HUDEP-2 (cell line): ENCODE measurements around the gene OLR1.
A peak's percentile ranks its signal among the peaks of the same experiment; 100 is the strongest.
"Not testable (repeated sequence)": the region's sequence is repeated elsewhere in the genome, so short reads cannot be mapped to it uniquely, and the experiment has no call there.

Experiments used
- DNase-seq, 76 experiments: peaks; one replicate each; lab custom pipeline; 2025; ENCODE audit not compliant: unreplicated experiment in 76 of 76; lab: John Stamatoyannopoulos, UW

The OLR1 gene

GRCh38 chr12:10191865-10192264, 19.9 kb upstream of the OLR1 start:
- DNase-seq: no peak

DNA sequence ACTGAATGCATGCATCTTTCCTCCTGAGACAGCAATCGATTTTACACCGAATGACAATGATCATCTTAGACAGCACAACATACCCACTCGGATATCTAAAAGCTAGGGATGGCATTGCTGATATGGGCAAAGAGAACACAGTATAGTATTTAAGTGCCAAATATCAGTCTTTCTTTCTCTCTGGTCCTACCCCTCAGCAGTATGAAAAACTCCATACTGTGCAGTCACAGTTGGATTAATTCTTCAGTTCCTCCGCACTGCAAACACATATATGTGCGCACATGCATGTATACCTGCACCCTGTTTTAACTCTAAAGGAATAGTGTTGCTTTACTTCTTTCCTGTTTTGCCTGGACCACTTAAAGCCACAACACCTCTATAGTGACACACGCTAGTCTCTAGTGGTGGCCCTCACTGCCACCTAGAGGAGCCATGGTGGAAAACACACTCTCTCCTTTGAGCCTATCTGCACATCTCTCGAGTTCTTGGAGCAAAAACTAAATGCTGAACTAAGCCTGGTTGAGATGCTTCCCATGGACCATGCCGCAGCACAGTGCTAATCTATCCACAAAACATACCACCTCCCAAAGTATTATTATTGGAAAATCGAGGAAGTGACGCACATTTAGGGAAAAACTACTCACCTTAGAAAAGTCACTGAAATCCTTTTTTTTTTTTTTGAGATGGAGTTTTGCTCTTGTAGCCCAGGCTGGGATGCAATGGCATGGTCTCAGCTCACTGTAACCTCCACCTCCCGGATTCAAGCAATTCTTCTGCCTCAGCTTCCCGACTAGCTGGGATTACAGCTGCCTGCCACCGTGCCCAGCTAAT, 18.8 kb upstream of the OLR1 start:
- peak in 26 of 76 experiments; percentile 1 to 42 (median 10) for DNase-seq

DNA sequence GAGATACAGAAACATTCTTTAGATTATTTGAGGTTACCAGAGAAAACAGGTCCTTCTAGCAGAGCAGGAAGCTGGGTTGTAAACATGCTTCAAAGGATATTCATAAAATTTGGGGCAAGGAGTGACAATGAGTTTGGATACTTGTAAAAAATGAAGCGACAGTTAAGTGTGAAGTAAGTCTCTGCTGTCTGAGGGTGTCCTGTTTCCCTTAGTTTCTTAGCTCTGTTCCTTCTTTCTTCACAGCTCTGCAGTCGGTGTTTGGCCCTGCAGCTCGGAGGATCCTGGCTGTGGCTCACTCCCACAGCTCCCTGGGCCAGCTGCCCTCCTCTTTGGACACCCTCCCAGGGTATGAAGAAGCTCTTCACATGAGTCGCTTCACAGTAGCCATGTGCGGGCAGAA, 17.7 kb upstream of the OLR1 start:
- no peak for DNase-seq

DNA sequence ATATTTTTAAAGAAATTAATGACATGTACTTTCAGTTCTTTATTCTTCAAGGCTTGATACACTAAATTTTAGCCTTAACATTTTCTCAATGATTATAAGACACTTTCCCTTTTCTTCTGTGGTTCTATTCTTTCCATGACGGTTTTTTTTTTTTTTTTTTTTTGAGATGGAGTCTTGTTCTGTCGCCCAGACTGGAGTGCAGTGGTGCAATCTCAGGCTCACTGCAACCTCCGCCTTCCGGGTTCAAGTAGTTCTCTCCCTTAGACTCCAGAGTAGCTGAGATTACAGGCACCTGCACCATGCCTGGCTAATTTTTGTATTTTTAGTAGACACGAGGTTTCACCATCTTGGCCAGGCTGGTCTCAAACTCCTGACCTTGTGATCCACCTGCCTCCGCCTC, 15.0 kb upstream of the OLR1 start:
- DNase-seq: not testable (repeated sequence)

DNA sequence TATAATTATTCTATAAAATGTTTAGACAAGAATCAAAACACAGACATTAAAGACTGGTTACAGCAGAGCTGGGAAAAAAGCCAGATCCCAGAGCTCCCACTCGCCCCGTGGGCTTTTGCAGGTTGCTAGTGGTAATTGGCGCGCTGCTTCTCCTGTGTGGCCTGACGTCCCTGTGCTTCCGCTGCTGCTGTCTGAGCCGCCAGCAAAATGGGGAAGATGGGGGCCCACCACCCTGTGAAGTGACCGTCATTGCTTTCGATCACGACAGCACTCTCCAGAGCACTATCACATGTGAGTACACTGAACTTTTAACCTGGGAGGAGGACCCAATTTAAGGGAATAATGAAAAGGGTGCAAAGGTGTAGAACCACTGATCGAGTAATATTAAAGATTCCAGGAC, 14.4 kb upstream of the OLR1 start:
- no peak for DNase-seq

GRCh38 chr12:10184261-10184843, 12.4 kb upstream of the OLR1 start:
- no peak for DNase-seq

DNA sequence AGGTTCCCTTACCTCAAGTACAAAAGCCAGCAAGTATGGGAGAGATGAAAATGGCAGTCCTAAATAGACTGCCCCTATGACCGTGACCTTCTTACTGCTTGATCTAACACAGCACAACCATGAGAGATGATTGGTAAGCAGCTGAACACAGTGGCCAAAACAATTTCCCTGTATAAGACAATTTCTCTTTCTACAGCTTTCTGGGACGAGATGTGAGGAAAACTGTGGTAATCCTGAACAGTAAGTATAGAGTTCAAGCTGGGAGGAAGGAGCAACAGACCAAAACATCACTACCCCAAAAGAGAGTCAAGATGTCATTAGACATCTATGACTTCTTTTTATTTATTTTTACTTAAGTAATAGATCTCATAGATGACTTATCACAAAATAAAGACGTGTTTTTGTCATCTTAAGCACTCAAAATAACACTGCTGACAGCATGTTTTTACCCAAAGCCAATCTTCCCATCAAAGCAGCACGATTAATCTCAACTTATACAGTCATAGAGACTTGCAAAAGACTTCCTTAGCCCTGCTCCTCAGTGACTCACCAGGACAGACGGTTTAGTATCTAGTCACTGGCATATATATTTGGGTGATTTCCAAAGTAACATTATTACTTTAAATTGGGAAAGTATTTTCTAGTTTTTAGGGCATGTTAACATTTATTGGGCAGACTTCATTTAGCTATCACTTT, 10.6 kb upstream of the OLR1 start:
- DNase-seq: no peak

- DNase-seq: no peak
Observed at GRCh38 chr12:10179776-10180181, 7.8 kb upstream of the OLR1 start.

DNA sequence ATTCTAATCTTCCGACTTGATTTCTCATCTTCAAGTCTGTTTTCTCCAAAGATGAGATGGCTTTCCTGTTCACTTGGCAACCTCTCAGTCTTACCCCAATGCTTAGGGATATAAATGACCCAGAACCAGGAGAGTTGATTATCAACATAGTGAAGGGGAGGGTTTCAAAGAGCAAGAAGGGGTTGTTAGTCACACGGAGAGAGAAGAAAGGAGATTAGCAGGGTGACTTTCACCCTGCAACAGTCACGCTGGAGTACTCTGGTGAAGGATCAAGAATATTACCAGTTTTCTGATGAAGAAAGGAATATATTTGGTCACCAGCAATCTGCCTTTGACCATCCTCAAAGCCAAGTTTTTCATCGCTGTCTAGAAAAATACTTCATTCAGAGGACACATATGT, 6.9 kb upstream of the OLR1 start, which contains the start of gene TMEM52B:
Gene TMEM52B (plus strand): TSS at position 212 of the 400 bp plus-strand sequence. CDS start 543 bp downstream, outside the sequence.
- DNase-seq: no peak

DNA sequence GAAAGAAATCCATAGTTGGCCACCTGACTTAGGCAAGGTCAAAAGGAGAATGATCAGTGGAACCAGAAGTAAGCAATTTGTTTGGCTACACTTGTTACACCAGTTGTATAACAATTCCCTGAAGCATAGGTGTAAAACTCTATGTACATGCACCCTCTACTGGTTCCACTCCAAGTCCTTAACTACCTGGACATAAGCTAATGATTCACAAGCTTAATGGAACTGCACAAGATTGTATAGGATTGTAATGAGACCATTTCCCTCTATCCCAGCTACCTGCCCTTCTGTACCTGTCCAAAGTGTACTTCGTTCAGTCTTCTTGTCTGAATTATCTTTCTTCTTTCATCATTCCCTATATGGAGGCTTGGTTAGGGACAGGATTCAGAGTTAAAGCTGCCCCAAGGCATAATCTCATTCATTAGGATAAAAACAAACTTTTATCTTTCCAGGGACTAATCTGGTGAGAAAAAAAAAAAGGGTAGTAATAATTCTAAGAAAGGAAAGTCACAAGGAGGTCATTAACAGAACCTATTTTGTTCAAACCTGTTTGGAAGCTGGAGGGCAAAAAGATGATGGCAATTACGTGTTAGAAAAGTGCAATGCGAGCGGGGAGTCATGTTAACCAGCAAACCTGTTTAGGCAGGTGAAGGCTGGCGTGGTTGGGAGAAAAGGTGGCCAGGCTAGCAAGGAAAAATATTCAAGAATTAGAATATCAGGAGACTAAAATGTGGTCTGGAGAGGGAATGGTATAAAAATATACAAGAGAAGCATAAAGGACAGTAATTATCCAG, 4.1 kb upstream of the OLR1 start:
- DNase-seq: no peak

GRCh38 chr12:10174986-10175614, 3.2 kb upstream of the OLR1 start:
- DNase-seq: no peak

DNA sequence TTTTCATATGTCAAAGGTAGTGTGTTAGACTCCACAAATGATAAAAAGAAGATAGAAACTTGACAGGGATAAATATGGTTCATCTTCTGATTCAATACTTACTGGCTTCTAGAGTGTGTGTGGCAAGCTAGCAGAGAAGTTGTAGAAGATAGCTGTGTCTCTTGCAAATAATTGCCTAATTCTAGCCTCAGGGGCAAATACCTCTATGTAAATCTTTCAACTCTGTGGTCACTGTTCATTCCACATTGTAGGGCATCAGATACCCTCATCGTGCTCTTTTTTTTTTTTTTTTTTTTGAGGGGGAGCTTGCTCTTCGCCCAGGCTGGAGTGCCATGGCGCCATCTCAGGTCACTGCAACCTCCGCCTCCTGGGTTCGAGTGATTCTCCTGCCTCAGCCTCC, 1.7 kb downstream of the OLR1 start:
- DNase-seq: no peak

DNA sequence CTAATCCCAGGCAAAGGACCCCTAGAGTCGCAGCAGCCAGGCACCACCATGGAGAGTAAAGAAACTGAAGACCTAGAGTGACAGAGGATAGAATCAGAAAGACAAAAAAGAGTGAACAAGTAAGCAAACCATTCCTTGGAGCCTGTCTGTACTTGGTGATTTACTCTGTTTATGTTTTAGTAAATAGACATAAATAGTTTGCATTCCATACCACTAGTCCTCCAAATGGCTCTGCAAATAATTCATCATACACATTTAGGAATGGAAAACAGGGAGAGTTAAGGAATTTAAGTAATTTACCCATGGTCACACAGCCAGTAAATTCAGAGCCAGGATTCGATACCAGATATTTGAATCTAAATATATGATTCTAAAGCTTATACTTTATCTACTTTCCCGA, 2.8 kb downstream of the OLR1 start:
- DNase-seq: no peak

DNA sequence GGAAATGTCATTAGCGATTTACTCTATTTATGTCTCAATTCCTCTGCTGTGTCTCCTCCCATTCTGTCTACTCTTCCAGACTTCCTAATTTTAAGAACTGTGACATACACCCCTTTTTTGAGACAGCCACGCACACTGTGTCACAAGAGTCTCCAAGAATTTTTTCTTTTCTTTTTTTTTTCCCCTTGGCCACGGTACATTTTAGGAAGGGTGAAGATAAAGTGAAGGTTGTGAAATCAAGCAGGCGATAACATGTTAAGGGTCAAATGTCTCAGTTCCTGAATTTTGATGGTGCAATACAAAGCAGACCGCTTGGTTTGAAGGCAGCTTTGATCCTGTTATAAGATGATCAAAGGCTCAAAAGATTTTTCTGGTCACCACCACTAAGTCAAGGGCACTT, 4.3 kb downstream of the OLR1 start:
- DNase-seq: no peak

DNA sequence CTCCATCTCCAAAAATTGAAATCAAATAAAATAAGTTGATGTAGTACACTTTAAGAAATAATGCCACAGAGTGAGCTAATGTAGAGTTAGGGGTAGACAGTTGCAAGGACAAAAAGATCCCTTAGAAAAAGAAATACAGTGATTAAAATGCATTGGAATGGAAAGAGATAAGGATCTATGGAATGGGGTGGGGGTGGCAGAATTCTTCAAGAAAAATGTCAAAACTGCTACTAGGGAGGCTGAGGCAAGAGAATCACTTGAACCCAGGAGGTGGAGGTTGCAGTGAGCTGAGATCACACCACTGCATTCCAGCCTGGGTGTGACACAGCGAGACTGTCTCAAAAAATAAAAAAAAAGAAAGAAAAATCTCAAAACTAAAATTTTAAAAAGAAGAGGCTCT, 6.5 kb downstream of the OLR1 start:
- DNase-seq: no peak

DNA sequence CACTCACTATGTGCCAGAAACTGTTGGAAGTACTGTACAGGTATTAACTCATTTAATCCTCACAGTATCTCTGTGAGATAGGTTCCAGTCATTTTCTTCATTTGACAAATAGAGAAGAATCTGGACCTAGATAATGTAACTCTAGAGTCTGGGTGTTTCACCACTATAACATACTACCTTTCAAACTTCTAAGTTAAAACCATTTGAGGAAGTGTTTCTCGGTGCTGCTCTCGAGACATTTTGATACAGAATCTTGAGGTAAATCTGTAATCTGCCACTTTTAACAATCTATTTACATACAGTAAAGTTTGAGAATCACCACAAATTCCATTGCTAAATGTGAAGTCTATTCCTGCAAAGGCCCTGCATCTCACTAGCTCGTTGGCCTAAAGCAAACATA, 8.8 kb downstream of the OLR1 start:
- no peak for DNase-seq

- DNase-seq: no peak
Observed at GRCh38 chr12:10160617-10161385, 11.1 kb downstream of the OLR1 start.

- DNase-seq: no peak
Observed at GRCh38 chr12:10159280-10159679, 12.7 kb downstream of the OLR1 start.

DNA sequence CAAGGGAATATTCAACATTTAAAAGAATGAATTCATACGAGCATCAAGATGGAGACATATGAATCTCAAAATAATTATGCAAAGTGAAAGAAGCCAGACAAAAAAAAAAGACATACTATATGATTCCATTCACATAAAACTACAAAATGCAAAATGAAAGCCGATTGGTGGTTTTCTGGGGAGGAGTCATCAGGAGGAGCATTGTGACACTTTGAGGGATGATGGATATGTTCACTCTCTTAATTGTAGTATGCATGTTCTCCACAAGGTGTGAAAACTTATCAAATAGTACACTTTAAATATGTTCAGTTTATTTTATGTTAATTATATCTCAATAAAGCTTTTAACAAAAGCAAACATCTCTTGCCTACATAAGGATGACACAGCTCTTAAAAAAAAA, 13.5 kb downstream of the OLR1 start:
- no peak for DNase-seq

DNA sequence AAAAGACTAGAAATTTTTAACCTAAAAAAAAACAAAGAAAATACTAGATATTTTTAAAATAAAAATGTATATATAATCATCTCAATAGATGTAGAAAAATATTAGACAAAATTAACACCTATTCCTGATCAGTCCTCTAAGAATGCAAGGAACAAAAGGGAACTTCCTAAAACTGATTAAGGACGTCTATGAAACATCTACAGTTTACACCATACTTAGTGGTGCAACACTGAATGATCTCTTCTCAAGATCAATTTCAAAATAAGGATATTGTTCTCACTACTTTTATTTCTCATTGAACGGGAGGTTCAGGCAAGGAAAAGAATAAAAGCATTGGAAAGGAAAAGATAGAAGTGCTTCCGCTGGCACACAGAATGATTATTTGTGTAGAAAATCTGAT, 16.0 kb downstream of the OLR1 start:
- DNase-seq: no peak
